K562 (cell line): Measurements from ENCODE around the gene CFAP157.

Source experiments
- CTCF ChIP-seq, 3 experiments: IDR thresholded peaks in 2 of 3; conservative IDR thresholded peaks in 1 of 3; 2 replicates each; pipeline ENCODE4 v1.5.1; 2011 to 2012; ENCODE audit warnings: low read length in 3 of 3, mild to moderate bottlenecking in 3 of 3, control low read depth in 2 of 3, improper control_type of control experiment in 1 of 3, inconsistent platforms in 1 of 3, low read depth in 1 of 3, mixed read lengths in 1 of 3, moderate library complexity in 1 of 3; ENCODE audit not compliant: insufficient read depth in 2 of 3
- HMGXB4 ChIP-seq: sonication (generic); formaldehyde crosslinking; IDR thresholded peaks from 2 replicates; pipeline ENCODE4 v1.8.1; 2023; ENCODE audit warnings: mild to moderate bottlenecking, missing genetic modification reagents
- JUND ChIP-seq, 2 experiments: IDR thresholded peaks; 2 replicates in 1 of 2; 3 replicates in 1 of 2; pipeline ENCODE4 v1.6.1; 2011; ENCODE audit warnings: borderline replicate concordance in 2 of 2, low read depth in 2 of 2, low read length in 2 of 2, improper control_type of control experiment in 1 of 2, missing biosample characterization in 1 of 2, missing genetic modification characterization in 1 of 2, missing genetic modification reagents in 1 of 2
- KLF16 ChIP-seq: IDR thresholded peaks from 2 replicates; pipeline ENCODE4 v1.6.1; 2016; ENCODE audit warnings: antibody characterized with exemption
- MXI1 ChIP-seq: IDR thresholded peaks from 2 replicates; pipeline ENCODE4 v1.6.1; 2011; ENCODE audit warnings: low read depth, mild to moderate bottlenecking, improper control_type of control experiment, low read length
- NFRKB ChIP-seq: fragments of 450-650 bp; IDR thresholded peaks from 2 replicates; pipeline ENCODE4 v1.6.1; 2016; ENCODE audit warnings: low read depth
- NFYB ChIP-seq: IDR thresholded peaks from 2 replicates; pipeline ENCODE4 v1.6.1; 2011; ENCODE audit warnings: mild to moderate bottlenecking, moderate library complexity; ENCODE audit not compliant: insufficient read length; ENCODE audit errors: extremely low read depth
- POLR2AphosphoS5 ChIP-seq: IDR thresholded peaks from 2 replicates; pipeline ENCODE4 v1.6.1; 2011; ENCODE audit warnings: mild to moderate bottlenecking, low read depth, low read length, moderate library complexity; ENCODE audit not compliant: control insufficient read depth, insufficient read depth
- ZNF174 ChIP-seq: fragments of 250-450 bp; sonication (Bioruptor Pico); IDR thresholded peaks from 2 replicates; pipeline ENCODE4 v1.4.0; 2020; ENCODE audit warnings: mild to moderate bottlenecking

GRCh38 chr9:127673234-127673633 lies 33.6 kb upstream of the CFAP157 start:
- TF ChIP-seq HMGXB4 (no peak), NFRKB (no peak), NFYB (no peak), CTCF (IDR thresholded peaks at IDR 0.05 in 2 of 3, conservative IDR thresholded peaks at IDR 0.05 in 1 of 3; ENCODE audit: insufficient read depth in 2 of 3, low read depth in 1 of 3, low read length in 3 of 3) (no peak), JUND (IDR thresholded peaks at IDR 0.05; ENCODE audit: borderline replicate concordance, low read depth, low read length) (no peak), JUND (tag; IDR thresholded peaks at IDR 0.05; ENCODE audit: borderline replicate concordance, low read depth, low read length) (no peak), ZNF174 (no peak), MXI1 (no peak), KLF16 (no peak), POLR2AphosphoS5 (no peak)
